H1 (cell line): Measurements from ENCODE around the gene SLC19A1. TPM values are rescaled to one million over a fixed set of nuclear protein-coding genes. Genes with fewer than 3 reads are reported as not detected.

ENCODE experiments used
- POLR2A ChIP-seq, 2 experiments: IDR thresholded peaks; 1 replicate in 1 of 2; 2 replicates in 1 of 2; pipeline ENCODE4 v1.6.1; 2011; ENCODE audit warnings: low read depth in 2 of 2, low read length in 2 of 2, mild to moderate bottlenecking in 2 of 2; ENCODE audit errors: control extremely low read depth in 1 of 2
- POU5F1 ChIP-seq: IDR thresholded peaks from 2 replicates; pipeline ENCODE4 v1.6.1; 2011; ENCODE audit warnings: low read depth, mild to moderate bottlenecking, low read length, moderate library complexity
- SIX5 ChIP-seq: IDR thresholded peaks from 2 replicates; pipeline ENCODE4 v1.6.1; 2011; ENCODE audit warnings: mild to moderate bottlenecking, low read depth, low read length
- SUZ12 ChIP-seq: fragments of 200-600 bp; sonication (generic); IDR thresholded peaks from 2 replicates; pipeline ENCODE4 v1.6.1; 2012; ENCODE audit warnings: mild to moderate bottlenecking, inconsistent platforms, low read length, moderate library complexity, mixed read lengths
- polyA plus RNA-seq, 7 experiments: library from polyadenylated mRNA; depleted of rRNA in 3 of 7; stranded (reverse) in 5 of 7; unstranded in 2 of 7; fragments of >200 nt in 5 of 7; fragments of 200-250 nt in 2 of 7; gene quantifications; 1 replicate in 5 of 7; 2 replicates in 1 of 7; 4 replicates in 1 of 7; pipeline versions ENCODE4 v1.2.1 to v1.2.3, GENCODE V29; 2011 to 2013; ENCODE audit warnings: missing spikeins in 2 of 7, mixed read lengths in 2 of 7
- total RNA-seq: library from RNA; stranded (reverse); fragmentation: NEBNext Ultra II Directional; extraction: Animal tissue kit (Norgen Biotek cat#: 25700); gene quantifications from 2 replicates; pipeline ENCODE4 v1.2.1, GENCODE V29; 2021
- TF ChIP-seq, protein P1 (sequence below): fragments of 300-600 bp; sonication (generic); IDR thresholded peaks from 2 replicates; pipeline ENCODE4 v1.7.1; 2012; ENCODE audit warnings: low read length, moderate library complexity, mild to moderate bottlenecking, inconsistent platforms; ENCODE audit not compliant: insufficient replicate concordance

SLC19A1 gene
- total and polyA plus RNA-seq, 2 of the 8 experiments (the other 6 are each of a cell fraction or from before 2014, with no cell fraction given) = 31.6 to 43.8 TPM

DNA sequence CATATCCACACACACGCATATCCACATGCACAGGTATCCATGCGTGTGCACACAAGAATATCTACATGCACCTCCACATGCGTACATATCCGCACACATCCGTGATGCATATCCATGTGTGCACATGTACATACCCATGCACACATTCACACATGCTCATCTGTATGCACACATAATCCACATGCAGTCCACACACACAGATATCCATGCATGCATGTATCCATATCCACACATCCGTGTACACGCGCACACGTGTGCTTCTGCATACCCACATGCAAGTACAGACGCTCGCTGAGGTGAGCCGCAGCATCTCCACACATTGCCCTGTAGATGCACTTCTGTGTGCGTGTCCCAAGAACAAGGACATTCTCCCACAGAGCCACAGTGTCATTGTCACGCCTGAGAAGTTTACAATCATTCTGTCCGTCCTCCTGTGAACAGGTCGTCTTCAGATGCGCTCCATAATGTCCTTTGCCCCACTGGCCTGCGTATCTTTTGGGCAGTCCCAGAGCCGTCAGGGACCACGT lies 93.9 kb downstream of the SLC19A1 start (continued):
- TF ChIP-seq SIX5 (no peak), POLR2A (IDR thresholded peaks at IDR 0.05; ENCODE audit: control extremely low read depth in 1 of 2, low read depth in 2 of 2, low read length in 2 of 2) (no peak), SUZ12 (no peak), POU5F1 (no peak)
- TF ChIP-seq, protein P1, sequence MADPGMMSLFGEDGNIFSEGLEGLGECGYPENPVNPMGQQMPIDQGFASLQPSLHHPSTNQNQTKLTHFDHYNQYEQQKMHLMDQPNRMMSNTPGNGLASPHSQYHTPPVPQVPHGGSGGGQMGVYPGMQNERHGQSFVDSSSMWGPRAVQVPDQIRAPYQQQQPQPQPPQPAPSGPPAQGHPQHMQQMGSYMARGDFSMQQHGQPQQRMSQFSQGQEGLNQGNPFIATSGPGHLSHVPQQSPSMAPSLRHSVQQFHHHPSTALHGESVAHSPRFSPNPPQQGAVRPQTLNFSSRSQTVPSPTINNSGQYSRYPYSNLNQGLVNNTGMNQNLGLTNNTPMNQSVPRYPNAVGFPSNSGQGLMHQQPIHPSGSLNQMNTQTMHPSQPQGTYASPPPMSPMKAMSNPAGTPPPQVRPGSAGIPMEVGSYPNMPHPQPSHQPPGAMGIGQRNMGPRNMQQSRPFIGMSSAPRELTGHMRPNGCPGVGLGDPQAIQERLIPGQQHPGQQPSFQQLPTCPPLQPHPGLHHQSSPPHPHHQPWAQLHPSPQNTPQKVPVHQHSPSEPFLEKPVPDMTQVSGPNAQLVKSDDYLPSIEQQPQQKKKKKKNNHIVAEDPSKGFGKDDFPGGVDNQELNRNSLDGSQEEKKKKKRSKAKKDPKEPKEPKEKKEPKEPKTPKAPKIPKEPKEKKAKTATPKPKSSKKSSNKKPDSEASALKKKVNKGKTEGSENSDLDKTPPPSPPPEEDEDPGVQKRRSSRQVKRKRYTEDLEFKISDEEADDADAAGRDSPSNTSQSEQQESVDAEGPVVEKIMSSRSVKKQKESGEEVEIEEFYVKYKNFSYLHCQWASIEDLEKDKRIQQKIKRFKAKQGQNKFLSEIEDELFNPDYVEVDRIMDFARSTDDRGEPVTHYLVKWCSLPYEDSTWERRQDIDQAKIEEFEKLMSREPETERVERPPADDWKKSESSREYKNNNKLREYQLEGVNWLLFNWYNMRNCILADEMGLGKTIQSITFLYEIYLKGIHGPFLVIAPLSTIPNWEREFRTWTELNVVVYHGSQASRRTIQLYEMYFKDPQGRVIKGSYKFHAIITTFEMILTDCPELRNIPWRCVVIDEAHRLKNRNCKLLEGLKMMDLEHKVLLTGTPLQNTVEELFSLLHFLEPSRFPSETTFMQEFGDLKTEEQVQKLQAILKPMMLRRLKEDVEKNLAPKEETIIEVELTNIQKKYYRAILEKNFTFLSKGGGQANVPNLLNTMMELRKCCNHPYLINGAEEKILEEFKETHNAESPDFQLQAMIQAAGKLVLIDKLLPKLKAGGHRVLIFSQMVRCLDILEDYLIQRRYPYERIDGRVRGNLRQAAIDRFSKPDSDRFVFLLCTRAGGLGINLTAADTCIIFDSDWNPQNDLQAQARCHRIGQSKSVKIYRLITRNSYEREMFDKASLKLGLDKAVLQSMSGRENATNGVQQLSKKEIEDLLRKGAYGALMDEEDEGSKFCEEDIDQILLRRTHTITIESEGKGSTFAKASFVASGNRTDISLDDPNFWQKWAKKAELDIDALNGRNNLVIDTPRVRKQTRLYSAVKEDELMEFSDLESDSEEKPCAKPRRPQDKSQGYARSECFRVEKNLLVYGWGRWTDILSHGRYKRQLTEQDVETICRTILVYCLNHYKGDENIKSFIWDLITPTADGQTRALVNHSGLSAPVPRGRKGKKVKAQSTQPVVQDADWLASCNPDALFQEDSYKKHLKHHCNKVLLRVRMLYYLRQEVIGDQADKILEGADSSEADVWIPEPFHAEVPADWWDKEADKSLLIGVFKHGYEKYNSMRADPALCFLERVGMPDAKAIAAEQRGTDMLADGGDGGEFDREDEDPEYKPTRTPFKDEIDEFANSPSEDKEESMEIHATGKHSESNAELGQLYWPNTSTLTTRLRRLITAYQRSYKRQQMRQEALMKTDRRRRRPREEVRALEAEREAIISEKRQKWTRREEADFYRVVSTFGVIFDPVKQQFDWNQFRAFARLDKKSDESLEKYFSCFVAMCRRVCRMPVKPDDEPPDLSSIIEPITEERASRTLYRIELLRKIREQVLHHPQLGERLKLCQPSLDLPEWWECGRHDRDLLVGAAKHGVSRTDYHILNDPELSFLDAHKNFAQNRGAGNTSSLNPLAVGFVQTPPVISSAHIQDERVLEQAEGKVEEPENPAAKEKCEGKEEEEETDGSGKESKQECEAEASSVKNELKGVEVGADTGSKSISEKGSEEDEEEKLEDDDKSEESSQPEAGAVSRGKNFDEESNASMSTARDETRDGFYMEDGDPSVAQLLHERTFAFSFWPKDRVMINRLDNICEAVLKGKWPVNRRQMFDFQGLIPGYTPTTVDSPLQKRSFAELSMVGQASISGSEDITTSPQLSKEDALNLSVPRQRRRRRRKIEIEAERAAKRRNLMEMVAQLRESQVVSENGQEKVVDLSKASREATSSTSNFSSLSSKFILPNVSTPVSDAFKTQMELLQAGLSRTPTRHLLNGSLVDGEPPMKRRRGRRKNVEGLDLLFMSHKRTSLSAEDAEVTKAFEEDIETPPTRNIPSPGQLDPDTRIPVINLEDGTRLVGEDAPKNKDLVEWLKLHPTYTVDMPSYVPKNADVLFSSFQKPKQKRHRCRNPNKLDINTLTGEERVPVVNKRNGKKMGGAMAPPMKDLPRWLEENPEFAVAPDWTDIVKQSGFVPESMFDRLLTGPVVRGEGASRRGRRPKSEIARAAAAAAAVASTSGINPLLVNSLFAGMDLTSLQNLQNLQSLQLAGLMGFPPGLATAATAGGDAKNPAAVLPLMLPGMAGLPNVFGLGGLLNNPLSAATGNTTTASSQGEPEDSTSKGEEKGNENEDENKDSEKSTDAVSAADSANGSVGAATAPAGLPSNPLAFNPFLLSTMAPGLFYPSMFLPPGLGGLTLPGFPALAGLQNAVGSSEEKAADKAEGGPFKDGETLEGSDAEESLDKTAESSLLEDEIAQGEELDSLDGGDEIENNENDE = no peak
